Coronary artery (tissue), 2 donors: ENCODE measurements around the gene EPS8.

Experiments
- DNase-seq: peaks from one replicate; pipeline ENCODE4 v3.0.0-alpha.2; 2017; ENCODE audit warnings: low spot score
- H3K27ac ChIP-seq, 2 donors: fragments of 200-600 bp; sonication (generic); one replicate each; pipeline ENCODE4 v1.5.1; 2016 to 2019
- H3K4me3 ChIP-seq: fragments of 200-600 bp; sonication (generic); 2 replicates; pipeline ENCODE4 v1.5.1; 2016; ENCODE audit warnings: mild to moderate bottlenecking, moderate library complexity
- CTCF ChIP-seq: fragments of 200-600 bp; sonication (generic); IDR thresholded peaks from one replicate; pipeline ENCODE4 v1.5.1; 2019; ENCODE audit warnings: antibody characterized with exemption

The EPS8 gene

GRCh38 chr12:15670756-15671155, 118.4 kb downstream of the EPS8 start:
- TF ChIP-seq CTCF, result no peak
- Histone ChIP-seq H3K27ac (no peak overlapping the region), H3K4me3 (no peak overlapping the region)
- DNase-seq, result no peak

- no peak for TF ChIP-seq CTCF
- H3K4me3 ChIP-seq, result no peak overlapping the region
- no peak overlapping the region for H3K27ac ChIP-seq
- DNase-seq, result no peak
Measured at GRCh38 chr12:15669256-15669948, 119.8 kb downstream of the EPS8 start.

DNA sequence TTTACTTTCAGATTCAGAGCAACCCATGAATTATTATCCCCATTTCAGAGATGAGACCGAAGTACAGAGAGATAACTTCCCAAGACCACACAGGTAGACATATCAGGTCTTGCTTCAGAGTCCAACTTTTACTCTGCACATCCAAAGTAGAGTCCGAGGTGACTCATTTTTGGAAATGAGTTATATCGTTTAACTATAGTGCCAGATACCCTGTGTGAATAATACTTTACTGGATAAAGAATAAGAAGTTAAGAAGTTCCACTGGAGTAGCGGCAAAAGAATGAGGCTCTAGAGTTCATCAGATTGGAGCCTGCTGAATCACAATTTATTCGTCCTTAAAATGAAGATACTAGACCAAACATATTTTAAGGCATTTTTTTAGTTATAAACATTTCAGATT, 124.7 kb downstream of the EPS8 start:
- no peak for DNase-seq
- Histone ChIP-seq H3K27ac (no peak overlapping the region), H3K4me3 (no peak overlapping the region)
- TF ChIP-seq CTCF, result no peak

- H3K4me3 ChIP-seq, result no peak overlapping the region
- TF ChIP-seq CTCF, result no peak
- DNase-seq, result no peak
- H3K27ac ChIP-seq, result no peak overlapping the region
Measured at GRCh38 chr12:15662983-15663659, 126.1 kb downstream of the EPS8 start.

- DNase-seq, result no peak
- Histone ChIP-seq H3K4me3 (no peak overlapping the region), H3K27ac (no peak overlapping the region)
- TF ChIP-seq CTCF, result no peak
Measured at GRCh38 chr12:15662303-15662980, 126.7 kb downstream of the EPS8 start.

DNA sequence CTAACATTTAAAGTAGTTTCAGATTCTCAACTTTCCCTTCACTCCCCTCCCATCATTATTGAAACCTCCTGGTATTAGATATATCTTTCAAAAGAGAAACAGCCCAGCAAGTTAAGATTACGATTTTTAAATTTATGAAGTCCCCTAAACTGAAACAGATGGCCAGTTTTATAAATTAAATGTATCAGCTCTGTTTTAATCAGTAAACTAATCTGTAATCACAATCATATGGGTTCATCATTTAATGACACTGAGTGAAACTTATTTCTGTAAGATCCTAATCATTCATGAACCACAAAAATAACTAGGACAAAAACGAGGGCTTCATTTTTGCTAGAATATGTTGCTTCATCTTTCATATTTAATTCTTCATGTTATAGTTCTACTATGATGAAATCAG, 137.8 kb downstream of the EPS8 start:
- no peak for TF ChIP-seq CTCF
- Histone ChIP-seq H3K4me3 (no peak overlapping the region), H3K27ac (no peak overlapping the region)
- no peak for DNase-seq
